CD14-positive monocyte (primary cell): Measurements from ENCODE around the gene ADORA2B. TPM values are rescaled to one million over a fixed set of nuclear protein-coding genes. Genes with fewer than 3 reads are reported as not detected.
"Not testable (repeated sequence)": the region's sequence is repeated elsewhere in the genome, so short reads cannot be mapped to it uniquely, and the experiment has no call there.

ENCODE experiments used
- DNase-seq, 3 donors: peaks; one replicate each; pipeline ENCODE4 v3.0.0-alpha.2; 2011 to 2022
- H2AFZ ChIP-seq: 2 replicates; pipeline ENCODE4 v1.6.0; 2012; ENCODE audit warnings: mild to moderate bottlenecking, low read depth, low read length, inconsistent platforms; ENCODE audit not compliant: insufficient read depth, poor library complexity, severe bottlenecking
- H3K27ac ChIP-seq, 2 donors: 1 replicate in 1 of 2; 2 replicates in 1 of 2; pipeline ENCODE4 v1.5.1; 2012 to 2013; ENCODE audit warnings: low read length in 2 of 2, control low read depth in 1 of 2, inconsistent platforms in 1 of 2, low read depth in 1 of 2, mild to moderate bottlenecking in 1 of 2
- H3K27me3 ChIP-seq, 2 donors: one replicate each; pipeline versions ENCODE4 v1.6.0 to v1.6.1; 2011 to 2013; ENCODE audit warnings: low read length in 2 of 2; ENCODE audit not compliant: control insufficient read depth in 2 of 2, insufficient read depth in 2 of 2
- H3K36me3 ChIP-seq, 2 donors: replicated peaks in 1 of 2; 1 replicate in 1 of 2; 2 replicates in 1 of 2; pipeline versions ENCODE4 v1.5.1 to v1.6.1; 2012 to 2013; ENCODE audit warnings: low read length in 2 of 2, control low read depth in 1 of 2, inconsistent platforms in 1 of 2, mild to moderate bottlenecking in 1 of 2; ENCODE audit not compliant: insufficient read depth in 2 of 2, control insufficient read depth in 1 of 2
- H3K4me1 ChIP-seq, 2 donors: 1 replicate in 1 of 2; 2 replicates in 1 of 2; pipeline versions ENCODE4 v1.5.1 to v1.6.1; 2012 to 2013; ENCODE audit warnings: low read length in 2 of 2, control low read depth in 1 of 2, inconsistent platforms in 1 of 2, mild to moderate bottlenecking in 1 of 2, moderate library complexity in 1 of 2; ENCODE audit not compliant: insufficient read depth in 2 of 2, control insufficient read depth in 1 of 2
- H3K4me2 ChIP-seq: replicated peaks from 2 replicates; pipeline ENCODE3; 2012; ENCODE audit warnings: low read length, moderate library complexity, mild to moderate bottlenecking; ENCODE audit not compliant: poor library complexity, severe bottlenecking; ENCODE audit errors: extremely low read depth
- H3K4me3 ChIP-seq, 3 experiments: fragments of 200-600 bp in 1 of 3; sonication (generic) in 1 of 3; replicated peaks in 1 of 3; 1 replicate in 2 of 3; 2 replicates in 1 of 3; pipeline ENCODE4 v1.5.1; 2011 to 2013; ENCODE audit warnings: low read length in 3 of 3, mild to moderate bottlenecking in 3 of 3, control low read depth in 2 of 3, low read depth in 2 of 3, inconsistent platforms in 1 of 3, moderate library complexity in 1 of 3
- H3K79me2 ChIP-seq: 2 replicates; pipeline ENCODE4 v1.6.0; 2012; ENCODE audit warnings: mild to moderate bottlenecking, control low read depth, inconsistent platforms, low read length, moderate library complexity; ENCODE audit not compliant: insufficient read depth
- H3K9ac ChIP-seq: 2 replicates; pipeline ENCODE4 v1.6.0; 2017; ENCODE audit warnings: low read length, mild to moderate bottlenecking; ENCODE audit not compliant: insufficient read depth, poor library complexity, severe bottlenecking
- H3K9me3 ChIP-seq, 2 donors: replicated peaks in 1 of 2; 1 replicate in 1 of 2; 2 replicates in 1 of 2; pipeline versions ENCODE4 v1.5.1 to v1.6.1; 2012 to 2013; ENCODE audit warnings: low read length in 2 of 2, control low read depth in 1 of 2; ENCODE audit not compliant: control insufficient read depth in 1 of 2, insufficient read depth in 1 of 2
- H4K20me1 ChIP-seq: 2 replicates; pipeline ENCODE4 v1.6.0; 2012; ENCODE audit warnings: mild to moderate bottlenecking, low read length, control low read depth, moderate library complexity; ENCODE audit not compliant: insufficient read depth
- H3K27ac Mint-ChIP-seq, 7 donors: one replicate each; pipeline ENCODE4 v1.8.0; 2020; ENCODE audit warnings: mild to moderate bottlenecking in 7 of 7, mixed read lengths in 7 of 7, moderate library complexity in 6 of 7, inconsistent platforms in 2 of 7
- H3K27me3 Mint-ChIP-seq, 3 donors: one replicate each; pipeline ENCODE4 v1.8.0; 2021 to 2022; ENCODE audit warnings: low read depth in 3 of 3, mild to moderate bottlenecking in 3 of 3, mixed read lengths in 3 of 3, moderate library complexity in 3 of 3, inconsistent platforms in 1 of 3
- H3K36me3 Mint-ChIP-seq, 2 donors: one replicate each; pipeline ENCODE4 v1.8.0; 2020; ENCODE audit warnings: mixed read lengths in 2 of 2, inconsistent platforms in 1 of 2, mild to moderate bottlenecking in 1 of 2
- H3K4me1 Mint-ChIP-seq: one replicate; pipeline ENCODE4 v1.8.0; 2020; ENCODE audit warnings: mild to moderate bottlenecking, mixed read lengths
- H3K4me3 Mint-ChIP-seq, 2 donors: one replicate each; pipeline ENCODE4 v1.8.0; 2020; ENCODE audit warnings: mild to moderate bottlenecking in 2 of 2, mixed read lengths in 2 of 2, moderate library complexity in 1 of 2
- H3K9me3 Mint-ChIP-seq, 7 donors: one replicate each; pipeline ENCODE4 v1.8.0; 2020 to 2022; ENCODE audit warnings: mixed read lengths in 7 of 7, mild to moderate bottlenecking in 6 of 7, moderate library complexity in 6 of 7, inconsistent platforms in 2 of 7
- WGBS: methylation state at CpG from one replicate; pipeline ENCODE4 v1.1.5; 2013; ENCODE audit warnings: missing lambda C conversion rate; ENCODE audit not compliant: insufficient coverage; 5-methylcytosine and 5-hydroxymethylcytosine counted together
- intact Hi-C, 2 donors: fragments of 100-400 bp; cut with micrococcal nuclease; formaldehyde crosslinking; loops; one replicate each; pipeline versions ENCODE4 v1.15.0 to v1.15.1; 2023
- polyA plus RNA-seq, 3 donors: library from polyadenylated mRNA; depleted of rRNA in 1 of 3; unstranded in 2 of 3; stranded (reverse) in 1 of 3; fragments of 300-500 nt in 2 of 3; fragments of >200 nt in 1 of 3; fragmentation: Illumina TruSeq in 2 of 3; gene quantifications; 1 replicate in 2 of 3; 2 replicates in 1 of 3; pipeline ENCODE4 v1.2.3, GENCODE V29; 2012 to 2021
- TF ChIP-seq, protein P1 (sequence below): fragments of 200-600 bp; IDR thresholded peaks from one replicate; pipeline ENCODE4 v1.8.0; 2022; ENCODE audit warnings: antibody characterized with exemption, mild to moderate bottlenecking

Gene ADORA2B
- polyA plus RNA-seq, 3 donors: 2.0 to 6.4 (median 4.4) TPM

DNA sequence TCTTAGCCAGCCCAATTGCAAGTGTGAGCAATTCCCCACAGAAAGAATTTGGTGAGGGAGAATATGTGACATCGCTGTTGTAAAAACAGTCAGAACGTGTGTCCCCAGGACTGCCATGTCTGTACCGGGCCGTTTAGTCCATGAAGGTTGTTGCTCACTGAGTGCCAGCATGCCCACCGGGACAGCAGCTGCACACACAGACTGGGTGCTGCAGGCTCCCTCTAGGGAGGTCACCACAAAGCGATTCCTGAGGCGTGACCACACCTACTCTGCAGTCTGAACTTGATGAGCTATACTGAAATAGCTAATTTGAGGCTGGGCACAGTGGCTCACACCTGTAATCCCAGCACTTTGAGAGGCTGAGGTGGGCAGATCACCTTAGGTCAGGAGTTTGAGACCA lies 44.1 kb upstream of the ADORA2B start:
- Histone ChIP-seq H3K79me2 (no peaks in the 10 kb centered on the region), H3K4me2 (no peak overlapping the region), H4K20me1 (no peaks in the 10 kb centered on the region), H3K27me3 (no peaks in the 10 kb centered on the region), H2AFZ (no peak overlapping the region), H3K9ac (no peak overlapping the region), H3K9me3 (no peaks in the 10 kb centered on the region), H3K36me3 (no peaks in the 10 kb centered on the region), H3K4me1 (peaks cover 0 to 5% of the 10 kb centered on the region in 2 donors), H3K4me3 (no peak overlapping the region), H3K27ac (no peak overlapping the region)
- H3K4me3 Mint-ChIP-seq: no peak overlapping the region
- TF ChIP-seq, protein P1, sequence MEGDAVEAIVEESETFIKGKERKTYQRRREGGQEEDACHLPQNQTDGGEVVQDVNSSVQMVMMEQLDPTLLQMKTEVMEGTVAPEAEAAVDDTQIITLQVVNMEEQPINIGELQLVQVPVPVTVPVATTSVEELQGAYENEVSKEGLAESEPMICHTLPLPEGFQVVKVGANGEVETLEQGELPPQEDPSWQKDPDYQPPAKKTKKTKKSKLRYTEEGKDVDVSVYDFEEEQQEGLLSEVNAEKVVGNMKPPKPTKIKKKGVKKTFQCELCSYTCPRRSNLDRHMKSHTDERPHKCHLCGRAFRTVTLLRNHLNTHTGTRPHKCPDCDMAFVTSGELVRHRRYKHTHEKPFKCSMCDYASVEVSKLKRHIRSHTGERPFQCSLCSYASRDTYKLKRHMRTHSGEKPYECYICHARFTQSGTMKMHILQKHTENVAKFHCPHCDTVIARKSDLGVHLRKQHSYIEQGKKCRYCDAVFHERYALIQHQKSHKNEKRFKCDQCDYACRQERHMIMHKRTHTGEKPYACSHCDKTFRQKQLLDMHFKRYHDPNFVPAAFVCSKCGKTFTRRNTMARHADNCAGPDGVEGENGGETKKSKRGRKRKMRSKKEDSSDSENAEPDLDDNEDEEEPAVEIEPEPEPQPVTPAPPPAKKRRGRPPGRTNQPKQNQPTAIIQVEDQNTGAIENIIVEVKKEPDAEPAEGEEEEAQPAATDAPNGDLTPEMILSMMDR: no peak
- H3K27ac Mint-ChIP-seq: no peak overlapping the region
- intact Hi-C loops: no loop called here
- H3K4me1 Mint-ChIP-seq: peaks cover 10% of the 10 kb centered on the region
- no peaks in the 10 kb centered on the region for H3K36me3 Mint-ChIP-seq
- 96% methylated on average over 6 of the region's 7 CpGs for WGBS
- DNase-seq: no peak
- H3K9me3 Mint-ChIP-seq: peaks cover 0 to 6% (median 3%) of the 10 kb centered on the region in 7 donors
- H3K27me3 Mint-ChIP-seq: peaks cover 0 to 3% (median 2%) of the 10 kb centered on the region in 3 donors

DNA sequence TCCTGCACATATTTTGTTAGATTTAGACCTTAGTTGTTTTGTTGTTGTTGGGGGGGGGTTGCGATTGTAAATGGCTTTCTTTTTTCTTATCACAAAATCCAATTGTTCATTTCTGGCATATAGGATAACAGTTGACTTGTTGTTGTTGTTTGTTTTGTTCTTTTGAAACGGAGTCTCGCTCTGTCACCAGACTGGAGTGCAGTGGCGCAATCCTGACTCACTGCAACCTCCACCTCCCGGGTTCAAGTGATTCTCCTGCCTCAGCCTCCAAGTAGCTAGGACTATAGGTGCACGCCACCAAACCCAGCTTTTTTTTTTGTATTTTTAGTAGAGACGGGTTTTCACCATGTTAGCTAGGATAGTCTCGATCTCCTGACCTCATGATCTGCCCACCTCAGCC lies 39.7 kb upstream of the ADORA2B start:
- H3K4me1 ChIP-seq, H3K79me2 ChIP-seq, H3K4me3 ChIP-seq, H2AFZ ChIP-seq, H3K36me3 Mint-ChIP-seq, DNase-seq, H4K20me1 ChIP-seq, H3K9me3 ChIP-seq, H3K4me3 Mint-ChIP-seq, H3K9me3 Mint-ChIP-seq, H3K27me3 ChIP-seq, H3K4me2 ChIP-seq, H3K27ac ChIP-seq, intact Hi-C loops, H3K27me3 Mint-ChIP-seq, H3K4me1 Mint-ChIP-seq, H3K9ac ChIP-seq, H3K36me3 ChIP-seq: not testable (repeated sequence)
- WGBS: 100% methylated on average over 1 of the region's 8 CpGs
- H3K27ac Mint-ChIP-seq: peak overlapping the region in 1 of 7 donors; percentile 31
